ENCODE results near the gene ANO1.

DNA sequence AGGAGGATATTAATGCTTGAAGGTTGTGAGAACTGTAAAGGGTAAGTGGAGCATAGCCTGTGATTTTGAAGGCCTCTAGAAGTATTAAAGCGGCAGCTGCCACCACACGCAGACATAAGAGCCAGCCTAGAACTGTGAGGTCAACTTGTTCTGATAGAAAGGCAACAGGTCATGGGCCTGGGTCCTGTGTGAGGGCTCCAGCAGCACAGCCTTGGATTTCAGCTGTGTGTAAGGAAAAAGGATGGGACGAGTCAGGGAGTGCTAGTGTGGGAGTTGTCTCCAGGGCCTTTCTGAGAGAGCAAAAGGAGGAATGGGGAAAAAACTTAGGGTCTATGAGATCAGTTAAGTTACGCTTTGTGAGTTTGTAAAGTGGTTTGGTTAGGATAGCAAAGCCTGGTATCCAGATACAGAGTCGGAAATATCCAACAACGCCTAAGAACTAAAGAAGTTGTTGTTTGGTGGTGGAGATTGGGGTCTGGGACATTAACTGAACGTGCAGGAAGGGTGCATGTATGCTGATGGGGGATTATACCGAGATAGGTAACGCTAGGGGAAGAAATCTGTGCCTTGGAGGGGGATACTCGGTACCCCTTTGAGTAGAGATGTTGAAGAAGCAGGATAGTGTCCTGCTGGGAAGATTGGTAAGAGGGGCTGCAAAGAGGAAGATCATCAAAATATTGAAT, 17.4 kb upstream of the ANO1 start:
- TF ChIP-seq, protein P1, sequence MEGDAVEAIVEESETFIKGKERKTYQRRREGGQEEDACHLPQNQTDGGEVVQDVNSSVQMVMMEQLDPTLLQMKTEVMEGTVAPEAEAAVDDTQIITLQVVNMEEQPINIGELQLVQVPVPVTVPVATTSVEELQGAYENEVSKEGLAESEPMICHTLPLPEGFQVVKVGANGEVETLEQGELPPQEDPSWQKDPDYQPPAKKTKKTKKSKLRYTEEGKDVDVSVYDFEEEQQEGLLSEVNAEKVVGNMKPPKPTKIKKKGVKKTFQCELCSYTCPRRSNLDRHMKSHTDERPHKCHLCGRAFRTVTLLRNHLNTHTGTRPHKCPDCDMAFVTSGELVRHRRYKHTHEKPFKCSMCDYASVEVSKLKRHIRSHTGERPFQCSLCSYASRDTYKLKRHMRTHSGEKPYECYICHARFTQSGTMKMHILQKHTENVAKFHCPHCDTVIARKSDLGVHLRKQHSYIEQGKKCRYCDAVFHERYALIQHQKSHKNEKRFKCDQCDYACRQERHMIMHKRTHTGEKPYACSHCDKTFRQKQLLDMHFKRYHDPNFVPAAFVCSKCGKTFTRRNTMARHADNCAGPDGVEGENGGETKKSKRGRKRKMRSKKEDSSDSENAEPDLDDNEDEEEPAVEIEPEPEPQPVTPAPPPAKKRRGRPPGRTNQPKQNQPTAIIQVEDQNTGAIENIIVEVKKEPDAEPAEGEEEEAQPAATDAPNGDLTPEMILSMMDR (IDR thresholded peaks at IDR 0.05), result no peak
- TF ChIP-seq POLR2A (IDR thresholded peaks at IDR 0.05), result no peak
